Activated T-cell treated with anti-CD3 and anti-CD28 coated beads, Interleukin-2, amount 50 U/mL, for 24 hours (primary cell): ENCODE data around the gene USP7.
A peak's percentile ranks its signal among the peaks of the same experiment; 100 is the strongest.

ENCODE experiments used
- DNase-seq: peaks from one replicate; pipeline ENCODE4 v3.0.0-alpha.2; 2020
- H3K27ac Mint-ChIP-seq: 2 replicates; pipeline ENCODE4 v1.8.0; 2020; ENCODE audit warnings: mild to moderate bottlenecking, mixed read lengths
- H3K27me3 Mint-ChIP-seq: 2 replicates; pipeline ENCODE4 v1.8.0; 2020; ENCODE audit warnings: mixed read lengths
- H3K36me3 Mint-ChIP-seq: 2 replicates; pipeline ENCODE4 v1.8.0; 2020; ENCODE audit warnings: low read depth, mixed read lengths
- H3K4me1 Mint-ChIP-seq: 2 replicates; pipeline ENCODE4 v1.8.0; 2020; ENCODE audit warnings: low read depth, mixed read lengths
- H3K4me3 Mint-ChIP-seq: 2 replicates; pipeline ENCODE4 v1.8.0; 2020; ENCODE audit warnings: mild to moderate bottlenecking, moderate library complexity, mixed read lengths
- H3K9me3 Mint-ChIP-seq: 2 replicates; pipeline ENCODE4 v1.8.0; 2020; ENCODE audit warnings: mixed read lengths

Gene USP7

GRCh38 chr16:8963010-8963820 lies 491 bp downstream of the USP7 start:
- Mint-ChIP-seq H3K27me3 (peaks cover 12% of the 10 kb centered on the region), H3K4me3 (peak overlapping the region; percentile 55), H3K9me3 (no peaks in the 10 kb centered on the region), H3K4me1 (peaks cover 46% of the 10 kb centered on the region), H3K27ac (peak overlapping the region; percentile 73), H3K36me3 (peaks cover 20% of the 10 kb centered on the region)
- DNase-seq: peak; percentile 42

- Mint-ChIP-seq H3K4me1 (peaks cover 53% of the 10 kb centered on the region), H3K9me3 (no peaks in the 10 kb centered on the region), H3K27me3 (peaks cover 12% of the 10 kb centered on the region), H3K27ac (peak overlapping the region; percentile 93), H3K4me3 (peak overlapping the region; percentile 84), H3K36me3 (peaks cover 20% of the 10 kb centered on the region)
- DNase-seq: peak; percentile 63
Measured at GRCh38 chr16:8962393-8963009, 1.2 kb downstream of the USP7 start.

GRCh38 chr16:8961811-8962390 lies 1.8 kb downstream of the USP7 start:
- H3K4me1 Mint-ChIP-seq: peaks cover 59% of the 10 kb centered on the region
- H3K4me3 Mint-ChIP-seq: peak overlapping the region; percentile 84
- peak overlapping the region; percentile 93 for H3K27ac Mint-ChIP-seq
- H3K36me3 Mint-ChIP-seq: peaks cover 20% of the 10 kb centered on the region
- no peaks in the 10 kb centered on the region for H3K9me3 Mint-ChIP-seq
- no peak for DNase-seq
- peaks cover 10% of the 10 kb centered on the region for H3K27me3 Mint-ChIP-seq

- H3K27me3 Mint-ChIP-seq: no peaks in the 10 kb centered on the region
- H3K9me3 Mint-ChIP-seq: no peaks in the 10 kb centered on the region
- H3K4me1 Mint-ChIP-seq: peaks cover 71% of the 10 kb centered on the region
- H3K27ac Mint-ChIP-seq: peak overlapping the region; percentile 93
- peaks cover 22% of the 10 kb centered on the region for H3K36me3 Mint-ChIP-seq
- H3K4me3 Mint-ChIP-seq: peak overlapping the region; percentile 84
- no peak for DNase-seq
Measured at GRCh38 chr16:8960788-8961109, 3.0 kb downstream of the USP7 start.

- H3K9me3 Mint-ChIP-seq: no peaks in the 10 kb centered on the region
- no peaks in the 10 kb centered on the region for H3K27me3 Mint-ChIP-seq
- no peak for DNase-seq
- H3K4me3 Mint-ChIP-seq: peak overlapping the region; percentile 84
- peaks cover 23% of the 10 kb centered on the region for H3K36me3 Mint-ChIP-seq
- peaks cover 77% of the 10 kb centered on the region for H3K4me1 Mint-ChIP-seq
- H3K27ac Mint-ChIP-seq: peak overlapping the region; percentile 93
Measured at GRCh38 chr16:8959921-8960787, 3.6 kb downstream of the USP7 start.

GRCh38 chr16:8958344-8959167 lies 5.2 kb downstream of the USP7 start:
- H3K27me3 Mint-ChIP-seq: no peaks in the 10 kb centered on the region
- peak; percentile 43 for DNase-seq
- peak overlapping the region; percentile 93 for H3K27ac Mint-ChIP-seq
- H3K36me3 Mint-ChIP-seq: peaks cover 24% of the 10 kb centered on the region
- H3K4me3 Mint-ChIP-seq: peak overlapping the region; percentile 84
- peaks cover 82% of the 10 kb centered on the region for H3K4me1 Mint-ChIP-seq
- no peaks in the 10 kb centered on the region for H3K9me3 Mint-ChIP-seq

GRCh38 chr16:8957509-8958157 lies 6.1 kb downstream of the USP7 start:
- H3K36me3 Mint-ChIP-seq: peaks cover 29% of the 10 kb centered on the region
- H3K4me3 Mint-ChIP-seq: peak overlapping the region; percentile 84
- DNase-seq: no peak
- no peaks in the 10 kb centered on the region for H3K27me3 Mint-ChIP-seq
- peaks cover 89% of the 10 kb centered on the region for H3K4me1 Mint-ChIP-seq
- no peaks in the 10 kb centered on the region for H3K9me3 Mint-ChIP-seq
- peak overlapping the region; percentile 93 for H3K27ac Mint-ChIP-seq

GRCh38 chr16:8957063-8957397 lies 6.7 kb downstream of the USP7 start:
- Mint-ChIP-seq H3K4me3 (peak overlapping the region; percentile 84), H3K27me3 (no peaks in the 10 kb centered on the region), H3K4me1 (peaks cover 92% of the 10 kb centered on the region), H3K36me3 (peaks cover 24% of the 10 kb centered on the region), H3K27ac (peak overlapping the region; percentile 93), H3K9me3 (no peaks in the 10 kb centered on the region)
- no peak for DNase-seq

- DNase-seq: no peak
- Mint-ChIP-seq H3K4me3 (peak overlapping the region; percentile 84), H3K4me1 (peaks cover 92% of the 10 kb centered on the region), H3K9me3 (no peaks in the 10 kb centered on the region), H3K27me3 (no peaks in the 10 kb centered on the region), H3K27ac (peak overlapping the region; percentile 93), H3K36me3 (peaks cover 18% of the 10 kb centered on the region)
Measured at GRCh38 chr16:8956265-8957062, 7.2 kb downstream of the USP7 start.

- Mint-ChIP-seq H3K9me3 (no peaks in the 10 kb centered on the region), H3K4me3 (no peak overlapping the region)
Measured at GRCh38 chr16:8955828-8956227, 7.9 kb downstream of the USP7 start.

GRCh38 chr16:8953064-8953463 lies 10.6 kb downstream of the USP7 start:
- peak overlapping the region; percentile 39 for H3K4me3 Mint-ChIP-seq
- DNase-seq: no peak
- H3K27ac Mint-ChIP-seq: peak overlapping the region; percentile 88
- H3K4me1 Mint-ChIP-seq: peaks cover 91% of the 10 kb centered on the region
- no peaks in the 10 kb centered on the region for H3K27me3 Mint-ChIP-seq
- H3K36me3 Mint-ChIP-seq: peaks cover 9% of the 10 kb centered on the region
- no peaks in the 10 kb centered on the region for H3K9me3 Mint-ChIP-seq

More at GRCh38 chr16:8955828-8956227, 7.9 kb downstream of the USP7 start:
- no peak for DNase-seq
- Mint-ChIP-seq H3K27ac (peak overlapping the region; percentile 93), H3K4me1 (peaks cover 93% of the 10 kb centered on the region), H3K36me3 (peaks cover 12% of the 10 kb centered on the region), H3K27me3 (no peaks in the 10 kb centered on the region)

- no peaks in the 10 kb centered on the region for H3K27me3 Mint-ChIP-seq
- peak overlapping the region; percentile 8 for H3K4me3 Mint-ChIP-seq
- peak overlapping the region; percentile 88 for H3K27ac Mint-ChIP-seq
- H3K36me3 Mint-ChIP-seq: peaks cover 9% of the 10 kb centered on the region
- H3K9me3 Mint-ChIP-seq: no peaks in the 10 kb centered on the region
- peaks cover 91% of the 10 kb centered on the region for H3K4me1 Mint-ChIP-seq
- DNase-seq: no peak
Measured at GRCh38 chr16:8952281-8952751, 11.4 kb downstream of the USP7 start.
